Testis (tissue), 3 donors: ENCODE results near the gene SNRNP40. TPM values are rescaled to one million over a fixed set of nuclear protein-coding genes. Genes with fewer than 3 reads are reported as not detected.

Experiments used
- DNase-seq: peaks from one replicate; pipeline ENCODE4 v3.0.0-alpha.2; 2019
- H3K27ac ChIP-seq, 2 donors: fragments of 200-600 bp; sonication (generic); one replicate each; pipeline ENCODE4 v1.5.1; 2019
- H3K27me3 ChIP-seq: fragments of 200-600 bp; sonication (generic); one replicate; pipeline ENCODE4 v1.5.1; 2019
- H3K36me3 ChIP-seq: fragments of 200-600 bp; sonication (generic); one replicate; pipeline ENCODE4 v1.5.1; 2017; ENCODE audit warnings: low read depth; ENCODE audit errors: missing control alignments
- H3K4me1 ChIP-seq: fragments of 200-600 bp; sonication (generic); one replicate; pipeline ENCODE4 v1.5.1; 2019
- H3K4me3 ChIP-seq, 2 donors: fragments of 200-600 bp; sonication (generic); one replicate each; pipeline ENCODE4 v1.5.1; 2017 to 2019
- H3K9me3 ChIP-seq: fragments of 200-600 bp; sonication (generic); one replicate; pipeline ENCODE4 v1.5.1; 2017
- CTCF ChIP-seq, 3 experiments: fragments of 450-650 bp in 2 of 3; fragments of 200-600 bp in 1 of 3; sonication (generic) in 1 of 3; IDR thresholded peaks; one replicate each; pipeline ENCODE4 v1.5.1; 2016 to 2019; ENCODE audit warnings: antibody characterized with exemption in 3 of 3, mild to moderate bottlenecking in 2 of 3, moderate library complexity in 1 of 3
- POLR2A ChIP-seq: fragments of 450-650 bp; IDR thresholded peaks from one replicate; pipeline ENCODE4 v1.6.1; 2017; ENCODE audit warnings: antibody characterized with exemption, mild to moderate bottlenecking, moderate library complexity
- WGBS, 2 donors: methylation state at CpG; one replicate each; pipeline ENCODE4 v1.1.5; 2018; 5-methylcytosine and 5-hydroxymethylcytosine counted together
- intact Hi-C: fragments of 100-400 bp; cut with DNase I; formaldehyde crosslinking; loops from one replicate; pipeline ENCODE4 v1.15.1; 2023; ENCODE audit warnings: low total_unique reads
- polyA plus RNA-seq: library from polyadenylated mRNA; stranded (reverse); fragments of 350-450 nt; fragmentation: Illumina TruSeq; extraction: RNeasy Lipid Tissue Mini Kit (QIAGEN cat#74804); gene quantifications from one replicate; pipeline ENCODE4 v1.2.3, GENCODE V29; 2014; ENCODE audit warnings: low read depth, low replicate concordance; ENCODE audit not compliant: insufficient read depth
- total RNA-seq, 2 donors: library from RNA; depleted of rRNA; stranded (reverse); fragments of >200 nt; gene quantifications; one replicate each; pipeline ENCODE4 v1.2.3, GENCODE V29; 2016

Gene SNRNP40
- total and polyA plus RNA-seq, 3 donors from 2014 or later: 52.8 to 75.1 (median 65.3) TPM

GRCh38 chr1:31216016-31216415 lies 80.6 kb downstream of the SNRNP40 start:
- Histone ChIP-seq H3K4me3 (no peak overlapping the region), H3K36me3 (no peaks in the 10 kb centered on the region), H3K4me1 (peaks cover 6% of the 10 kb centered on the region), H3K27me3 (no peaks in the 10 kb centered on the region), H3K27ac (no peak overlapping the region), H3K9me3 (no peaks in the 10 kb centered on the region)
- intact Hi-C loops: no loop called here
- 21 to 36% methylated on average over 10 of the region's 10 CpGs for WGBS, 2 donors
- DNase-seq: peak; percentile 74
- no peak for TF ChIP-seq POLR2A
- TF ChIP-seq CTCF (IDR thresholded peaks at IDR 0.05): no peak

DNA sequence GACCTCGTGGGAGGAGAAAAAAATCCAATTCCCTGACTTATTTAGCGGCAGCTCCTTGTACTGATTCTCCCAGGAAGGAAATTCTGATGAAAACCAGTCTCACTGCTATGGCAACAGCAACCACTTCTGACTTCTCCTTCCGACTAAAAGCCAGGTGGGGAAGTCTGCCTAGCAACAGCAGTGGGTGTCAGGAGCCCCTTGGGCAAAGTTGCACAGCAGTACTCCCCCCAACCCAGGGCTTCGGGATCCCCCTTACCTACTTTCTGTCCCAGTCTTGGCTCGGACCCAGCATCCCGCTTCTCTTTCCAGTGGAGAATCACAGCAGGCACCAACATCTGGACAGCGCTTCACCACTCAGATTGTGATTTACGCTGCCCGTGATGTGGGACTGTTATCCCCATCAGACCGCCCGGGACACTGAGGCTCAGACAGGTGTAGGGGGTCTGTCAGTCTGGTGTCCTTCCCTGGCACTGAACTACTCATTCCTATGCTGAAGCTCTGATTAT lies 81.5 kb downstream of the SNRNP40 start:
- H3K4me1 ChIP-seq: peaks cover 6% of the 10 kb centered on the region
- 62% methylated on average over 11 of the region's 11 CpGs for WGBS, 2 donors
- intact Hi-C loops: no loop called here
- H3K4me3 ChIP-seq: no peak overlapping the region
- H3K27ac ChIP-seq: no peak overlapping the region
- no peak for TF ChIP-seq CTCF (IDR thresholded peaks at IDR 0.05)
- TF ChIP-seq POLR2A: no peak
- H3K9me3 ChIP-seq: no peaks in the 10 kb centered on the region
- no peak for DNase-seq
- H3K27me3 ChIP-seq: no peaks in the 10 kb centered on the region
- no peaks in the 10 kb centered on the region for H3K36me3 ChIP-seq

DNA sequence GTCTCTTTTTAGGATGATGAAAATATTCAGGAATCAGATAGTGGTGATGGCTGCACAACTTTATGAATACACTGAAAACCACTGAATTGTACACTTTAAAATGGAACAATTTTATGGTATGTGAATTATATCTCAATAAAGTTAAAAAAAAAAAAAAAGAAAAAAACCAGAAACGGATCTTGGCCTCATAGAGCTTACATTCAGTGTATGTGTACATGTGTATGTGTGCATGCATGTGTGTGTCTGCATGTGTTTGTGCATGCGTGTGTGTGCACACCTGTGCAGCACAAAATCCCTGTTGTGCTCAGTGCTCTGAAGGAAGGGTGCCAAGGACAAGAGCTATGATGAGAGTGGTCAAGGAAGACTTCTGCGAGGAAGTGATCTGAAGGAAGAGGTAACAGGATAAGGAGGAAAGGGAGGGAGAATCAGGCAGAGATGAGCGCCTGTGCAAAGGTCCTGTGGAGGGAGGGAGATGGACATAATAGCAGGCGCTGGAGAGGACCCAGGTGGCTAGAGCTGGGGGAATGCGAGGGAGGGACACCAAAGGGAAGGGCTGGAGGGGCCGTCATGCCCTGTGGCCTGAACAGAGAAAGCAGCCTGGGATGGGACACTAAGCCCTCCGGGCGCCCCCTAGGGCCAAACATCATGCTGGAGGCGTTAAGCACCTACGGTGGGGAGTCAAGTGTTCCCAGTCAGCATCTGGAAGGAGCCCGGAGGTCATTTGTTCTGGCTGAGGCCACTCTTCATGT lies 82.1 kb downstream of the SNRNP40 start:
- Histone ChIP-seq H3K27me3 (no peaks in the 10 kb centered on the region), H3K36me3 (no peaks in the 10 kb centered on the region), H3K4me1 (peaks cover 6% of the 10 kb centered on the region), H3K27ac (no peak overlapping the region), H3K4me3 (no peak overlapping the region), H3K9me3 (no peaks in the 10 kb centered on the region)
- TF ChIP-seq CTCF (IDR thresholded peaks at IDR 0.05) (no peak), POLR2A (no peak)
- intact Hi-C loops: no loop called here
- no peak for DNase-seq
- 58 to 64% methylated on average over 10 to 12 of the region's 12 CpGs for WGBS, 2 donors

Other genes starting within 250 kb of the SNRNP40 start
- gene PUM1, start 231.1 kb downstream of the SNRNP40 start, total RNA-seq: 10 to 100 TPM; 70.5 to 89.0 TPM
- 41.3 TPM for gene PUM1, start 231.1 kb downstream of the SNRNP40 start, polyA plus RNA-seq
- gene NKAIN1, start 56.9 kb downstream of the SNRNP40 start, total RNA-seq: 1 to 10 TPM in 1 of 2 donors, under 1 TPM in 1; 0.39 to 1.4 TPM
- 1.5 TPM for gene NKAIN1, start 56.9 kb downstream of the SNRNP40 start, polyA plus RNA-seq
- 10 to 100 TPM; 61.1 to 75.0 TPM for gene ZCCHC17, start 244 bp upstream of the SNRNP40 start, total RNA-seq
- gene ZCCHC17, start 244 bp upstream of the SNRNP40 start, polyA plus RNA-seq: 105 TPM
- gene FABP3, start 76.3 kb upstream of the SNRNP40 start, total RNA-seq: 10 to 100 TPM; 28.3 to 34.3 TPM
- gene FABP3, start 76.3 kb upstream of the SNRNP40 start, polyA plus RNA-seq: 67.5 TPM
- 10 to 100 TPM; 10.8 to 21.7 TPM for gene SERINC2, start 116.4 kb upstream of the SNRNP40 start, total RNA-seq
- gene SERINC2, start 116.4 kb upstream of the SNRNP40 start, polyA plus RNA-seq: 9.5 TPM